Left lung (tissue), 10 donors: Measurements from ENCODE around the gene WDR5. TPM values are rescaled to one million over a fixed set of nuclear protein-coding genes. Genes with fewer than 3 reads are reported as not detected.
A peak's percentile ranks its signal among the peaks of the same experiment; 100 is the strongest.

Source experiments
- ATAC-seq: fragments of 200-7000 bp; cut with Tn5 transposase; one replicate; pipeline ENCODE4 v1.9.1; 2020; ENCODE audit warnings: moderate library complexity
- DNase-seq, 4 donors: peaks; one replicate each; pipeline ENCODE4 v3.0.0-alpha.2; 2013 to 2020
- H3K27ac ChIP-seq, 2 donors: fragments of 200-600 bp; sonication (generic) in 1 of 2; one replicate each; pipeline versions ENCODE4 v1.5.0 to v1.8.0; 2020 to 2021
- H3K27me3 ChIP-seq, 2 donors: fragments of 200-600 bp; sonication (generic) in 1 of 2; one replicate each; pipeline versions ENCODE4 v1.5.0 to v1.8.0; 2020 to 2021
- H3K36me3 ChIP-seq, 2 donors: fragments of 200-600 bp; sonication (generic) in 1 of 2; one replicate each; pipeline versions ENCODE4 v1.5.0 to v1.8.0; 2020 to 2021
- H3K4me1 ChIP-seq, 2 donors: fragments of 200-600 bp; one replicate each; pipeline ENCODE4 v1.8.0; 2021
- H3K4me3 ChIP-seq, 2 donors: fragments of 200-600 bp; sonication (generic) in 1 of 2; one replicate each; pipeline versions ENCODE4 v1.5.0 to v1.8.0; 2020 to 2021; ENCODE audit warnings: mild to moderate bottlenecking in 1 of 2
- H3K9me3 ChIP-seq, 2 donors: fragments of 200-600 bp; sonication (generic) in 1 of 2; one replicate each; pipeline versions ENCODE4 v1.5.0 to v1.8.0; 2020 to 2021
- intact Hi-C, 2 donors: fragments of 100-400 bp; cut with DNase I; formaldehyde crosslinking; loops; one replicate each; pipeline versions ENCODE4 v1.11.2 to v1.14.2; 2022
- polyA plus RNA-seq, 6 donors: library from polyadenylated mRNA; unstranded; fragments of 120-200 nt; gene quantifications; one replicate each; pipeline ENCODE4 v1.2.1, GENCODE V29; 2013; ENCODE audit not compliant: insufficient read length in 6 of 6
- total RNA-seq, 2 donors: library from RNA; stranded (reverse); fragmentation: NEBNext Ultra II Directional; extraction: Animal tissue kit (Norgen Biotek cat#: 25700); gene quantifications; one replicate each; pipeline ENCODE4 v1.2.1, GENCODE V29; 2021
- TF ChIP-seq, protein P1 (sequence below), 2 donors: fragments of 200-600 bp; sonication (generic) in 1 of 2; IDR thresholded peaks; one replicate each; pipeline versions ENCODE4 v1.5.0 to v1.8.0; 2021; ENCODE audit warnings: antibody characterized with exemption in 2 of 2
- donor health status: DM: no; HTN: yes; CAD: no.
- donor health status: DM: no; HTN: no; CAD: no.

WDR5 gene
- total and polyA plus RNA-seq, 8 donors = 23.7 to 36.3 (median 31.8) TPM

DNA sequence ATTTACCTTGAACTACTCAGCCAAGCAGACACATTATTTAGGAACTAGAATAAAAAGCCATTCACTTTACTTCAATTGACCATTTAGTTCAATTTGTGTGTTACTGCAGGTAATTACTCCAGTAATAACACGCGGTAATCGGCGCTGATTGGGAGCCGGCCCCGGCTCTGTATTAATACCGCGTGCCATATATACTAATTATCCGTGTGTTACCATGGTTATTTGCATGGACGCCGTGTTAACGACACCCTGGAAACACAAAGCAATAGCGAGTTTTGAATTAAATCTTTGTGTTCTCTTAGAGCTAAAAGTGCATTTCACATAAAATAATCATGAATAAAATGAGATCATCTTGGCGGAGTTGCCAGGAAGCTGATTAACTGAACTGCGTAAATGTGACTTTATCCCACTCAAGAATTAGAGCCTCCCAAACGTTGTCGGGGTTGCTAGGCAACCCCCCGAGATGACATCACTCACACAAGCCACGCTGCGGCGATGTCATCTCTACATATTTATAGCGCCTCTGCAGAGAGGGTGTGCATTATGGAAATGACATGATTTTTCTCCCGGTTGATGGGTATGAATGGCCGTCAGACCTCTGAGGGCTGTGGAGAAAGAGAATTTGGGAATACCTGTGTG lies 69.9 kb downstream of the WDR5 start:
- TF ChIP-seq, protein P1, sequence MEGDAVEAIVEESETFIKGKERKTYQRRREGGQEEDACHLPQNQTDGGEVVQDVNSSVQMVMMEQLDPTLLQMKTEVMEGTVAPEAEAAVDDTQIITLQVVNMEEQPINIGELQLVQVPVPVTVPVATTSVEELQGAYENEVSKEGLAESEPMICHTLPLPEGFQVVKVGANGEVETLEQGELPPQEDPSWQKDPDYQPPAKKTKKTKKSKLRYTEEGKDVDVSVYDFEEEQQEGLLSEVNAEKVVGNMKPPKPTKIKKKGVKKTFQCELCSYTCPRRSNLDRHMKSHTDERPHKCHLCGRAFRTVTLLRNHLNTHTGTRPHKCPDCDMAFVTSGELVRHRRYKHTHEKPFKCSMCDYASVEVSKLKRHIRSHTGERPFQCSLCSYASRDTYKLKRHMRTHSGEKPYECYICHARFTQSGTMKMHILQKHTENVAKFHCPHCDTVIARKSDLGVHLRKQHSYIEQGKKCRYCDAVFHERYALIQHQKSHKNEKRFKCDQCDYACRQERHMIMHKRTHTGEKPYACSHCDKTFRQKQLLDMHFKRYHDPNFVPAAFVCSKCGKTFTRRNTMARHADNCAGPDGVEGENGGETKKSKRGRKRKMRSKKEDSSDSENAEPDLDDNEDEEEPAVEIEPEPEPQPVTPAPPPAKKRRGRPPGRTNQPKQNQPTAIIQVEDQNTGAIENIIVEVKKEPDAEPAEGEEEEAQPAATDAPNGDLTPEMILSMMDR (IDR thresholded peaks at IDR 0.05) = no peak
- intact Hi-C loops = no loop called here
- peak in 1 of 4 donors; percentile 45 for DNase-seq
- no peaks in the 10 kb centered on the region for H3K27me3 ChIP-seq
- no peaks in the 10 kb centered on the region for H3K36me3 ChIP-seq
- no peaks in the 10 kb centered on the region for H3K4me1 ChIP-seq
- no peak for ATAC-seq
- no peak overlapping the region for H3K4me3 ChIP-seq
- H3K27ac ChIP-seq = no peak overlapping the region
- H3K9me3 ChIP-seq = peaks cover 0 to 15% of the 10 kb centered on the region in 2 donors

DNA sequence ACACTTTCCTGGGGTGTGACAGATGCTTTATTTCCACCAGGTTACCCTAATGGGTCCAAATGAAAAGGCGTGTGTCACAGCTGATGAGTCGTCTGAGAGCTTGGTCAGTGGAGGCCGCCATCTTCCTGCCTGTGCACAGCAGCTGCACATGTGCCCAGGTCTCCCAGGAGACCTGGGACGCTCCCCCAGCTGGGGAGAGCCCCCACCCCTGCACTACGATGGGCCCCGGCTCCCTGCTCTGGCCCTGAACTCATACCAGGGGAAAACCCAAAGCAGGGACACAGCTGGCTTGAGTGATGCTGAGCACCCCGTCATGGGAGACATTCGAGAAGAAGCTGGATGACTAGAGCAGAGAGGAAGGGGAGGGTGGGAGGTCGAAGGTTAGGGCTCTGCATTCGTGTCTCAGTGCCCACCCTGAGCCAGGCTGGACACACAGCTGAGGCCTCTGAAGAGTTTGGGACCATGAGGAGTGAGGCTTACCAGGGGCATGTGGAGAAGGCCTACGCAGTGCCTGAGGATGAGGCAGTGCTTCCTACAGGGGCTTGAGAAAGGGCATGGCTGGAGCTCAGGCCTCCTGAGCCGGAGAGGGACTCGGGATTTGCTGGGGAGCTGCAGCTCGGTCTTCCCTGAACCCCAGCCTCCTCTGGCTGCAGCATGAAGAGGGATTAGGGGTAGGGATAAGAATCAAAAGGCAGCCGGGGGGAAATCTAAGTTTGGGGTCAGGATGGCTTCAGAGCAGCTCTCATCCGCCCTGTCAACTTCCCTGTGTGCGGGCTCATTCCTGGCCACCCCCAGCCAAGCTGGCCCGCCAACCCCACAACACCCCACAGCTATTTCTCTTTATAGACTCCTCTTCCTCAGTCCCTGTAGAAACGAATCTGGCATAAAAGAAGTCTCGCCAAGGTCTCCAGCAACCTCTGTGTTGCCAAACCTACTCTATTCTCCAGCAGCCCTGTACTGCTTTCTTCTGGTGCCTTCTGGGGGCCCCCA lies 70.7 kb downstream of the WDR5 start:
- H3K9me3 ChIP-seq = peaks cover 0 to 15% of the 10 kb centered on the region in 2 donors
- ATAC-seq (no peak), DNase-seq (peak in 1 of 4 donors; percentile 35)
- intact Hi-C loops = no loop called here
- H3K4me1 ChIP-seq = no peaks in the 10 kb centered on the region
- H3K27me3 ChIP-seq = no peaks in the 10 kb centered on the region
- no peak overlapping the region for H3K27ac ChIP-seq
- TF ChIP-seq, protein P1 (IDR thresholded peaks at IDR 0.05) = no peak
- H3K36me3 ChIP-seq = no peaks in the 10 kb centered on the region
- no peak overlapping the region for H3K4me3 ChIP-seq

DNA sequence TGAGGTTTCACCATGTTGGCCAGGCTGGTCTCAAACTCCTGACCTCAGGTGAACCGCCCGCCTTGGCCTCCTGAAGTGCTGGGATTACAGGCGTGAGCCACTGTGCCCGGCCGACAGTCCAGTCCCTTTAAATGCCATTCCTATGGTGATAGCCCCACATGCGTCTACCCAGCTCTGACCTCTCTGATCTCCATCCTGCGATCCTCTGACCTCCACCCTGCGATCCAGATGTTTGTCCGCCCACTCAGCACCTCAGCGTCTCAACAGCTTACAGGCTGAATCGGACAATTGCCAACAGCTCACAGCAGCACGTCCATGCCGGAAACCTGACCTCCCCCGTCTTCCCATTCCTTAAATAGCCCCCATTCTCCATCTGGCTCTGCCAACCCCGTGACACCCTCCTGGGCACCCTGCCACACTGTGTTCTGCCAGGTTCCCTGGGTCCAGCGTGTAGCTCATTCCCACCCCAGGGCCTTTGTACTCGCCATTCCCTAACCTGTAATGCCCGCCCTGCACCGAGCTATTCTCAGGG lies 72.5 kb downstream of the WDR5 start:
- H3K9me3 ChIP-seq = peaks cover 0 to 10% of the 10 kb centered on the region in 2 donors
- H3K36me3 ChIP-seq = no peaks in the 10 kb centered on the region
- no peaks in the 10 kb centered on the region for H3K4me1 ChIP-seq
- no peak overlapping the region for H3K27ac ChIP-seq
- DNase-seq (peak in 1 of 4 donors; percentile 31), ATAC-seq (no peak)
- intact Hi-C loops = no loop called here
- no peak overlapping the region for H3K4me3 ChIP-seq
- H3K27me3 ChIP-seq = no peaks in the 10 kb centered on the region
- TF ChIP-seq, protein P1 (IDR thresholded peaks at IDR 0.05) = no peak

DNA sequence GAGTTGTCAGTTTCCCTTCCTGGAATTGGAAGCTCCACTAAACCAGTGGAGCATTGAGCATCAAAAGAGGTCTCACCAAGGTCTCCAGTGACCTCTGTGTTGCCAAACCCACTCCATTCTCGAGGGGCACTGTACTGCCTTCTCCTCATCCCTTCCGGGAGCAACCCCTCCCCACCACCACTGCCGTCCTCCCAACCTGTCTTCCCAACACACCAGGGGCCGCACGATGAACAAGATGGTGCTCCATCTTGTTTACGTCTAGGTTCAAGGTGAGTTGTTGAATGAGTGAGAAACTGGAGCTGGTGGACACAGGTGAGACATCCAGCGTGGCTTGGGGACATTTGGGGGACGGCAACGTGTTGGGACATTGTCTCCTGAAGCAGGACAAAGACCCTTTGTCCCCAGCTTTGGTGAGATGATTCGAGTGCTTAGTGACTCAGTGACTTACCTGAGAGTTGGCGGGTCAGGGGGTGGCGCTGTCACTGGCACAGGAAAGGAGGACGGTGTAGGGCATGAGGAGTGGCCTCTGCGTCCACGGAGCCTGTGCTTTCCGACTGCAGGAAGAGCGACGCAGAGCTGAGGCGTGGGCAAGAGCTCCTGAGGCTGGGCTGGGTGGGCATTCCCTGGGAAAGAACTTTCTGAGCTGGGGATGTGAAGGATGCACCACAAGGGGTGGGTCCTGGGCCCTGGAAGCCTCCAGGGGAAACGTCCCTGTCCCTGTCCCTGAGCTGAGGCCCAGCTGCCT lies 73.3 kb downstream of the WDR5 start:
- no peaks in the 10 kb centered on the region for H3K36me3 ChIP-seq
- TF ChIP-seq, protein P1 (IDR thresholded peaks at IDR 0.05) = no peak
- intact Hi-C loops = no loop called here
- H3K27me3 ChIP-seq = no peaks in the 10 kb centered on the region
- H3K4me1 ChIP-seq = no peaks in the 10 kb centered on the region
- H3K9me3 ChIP-seq = peaks cover 0 to 3% of the 10 kb centered on the region in 2 donors
- ATAC-seq (no peak), DNase-seq (peak in 1 of 4 donors; percentile 43)
- H3K4me3 ChIP-seq = no peak overlapping the region
- no peak overlapping the region for H3K27ac ChIP-seq

Other genes with a start within 250 kb of the WDR5 start
- 10 to 100 TPM; 25.3 to 26.2 TPM for gene VAV2, start 143.8 kb upstream of the WDR5 start, total RNA-seq
- 10 to 100 TPM; 33.9 to 44.1 (median 36.9) TPM for gene VAV2, start 143.8 kb upstream of the WDR5 start, polyA plus RNA-seq
- 10 to 100 TPM; 15.8 to 17.6 TPM for gene BRD3OS, start 110.6 kb upstream of the WDR5 start, total RNA-seq
- 10 to 100 TPM; 15.5 to 23.1 (median 19.2) TPM for gene BRD3OS, start 110.6 kb upstream of the WDR5 start, polyA plus RNA-seq
- 10 to 100 TPM; 27.0 to 37.3 TPM for gene BRD3, start 68.1 kb upstream of the WDR5 start, total RNA-seq
- gene BRD3, start 68.1 kb upstream of the WDR5 start, polyA plus RNA-seq = 10 to 100 TPM; 33.2 to 45.8 (median 40.2) TPM
- 100 to 1,000 TPM; 105 to 106 TPM for gene RNU6ATAC, start 28.5 kb downstream of the WDR5 start, total RNA-seq
- gene RNU6ATAC, start 28.5 kb downstream of the WDR5 start, polyA plus RNA-seq = 1 to 10 TPM in 1 of 6 donors, not detected in 5; 1.7 TPM
- gene RXRA, start 190.4 kb downstream of the WDR5 start, total RNA-seq = 10 to 100 TPM; 56.7 to 79.5 TPM
- 10 to 100 TPM; 42.2 to 63.7 (median 53.7) TPM for gene RXRA, start 190.4 kb downstream of the WDR5 start, polyA plus RNA-seq